Measurements from ENCODE around the gene UGT1A10.

GRCh38 chr2:233800208-233800607, 164.0 kb downstream of the UGT1A10 start:
- TF ChIP-seq CTCF (IDR thresholded peaks at IDR 0.05) (no peak), ZFX (IDR thresholded peaks at IDR 0.05; ENCODE audit: borderline replicate concordance) (no peak)
